GM12878 (cell line): Measurements from ENCODE around the gene EFCAB11. TPM values are rescaled to one million over a fixed set of nuclear protein-coding genes. Genes with fewer than 3 reads are reported as not detected.

Experiments used
- ATAC-seq: fragments of 200-7000 bp; cut with Tn5 transposase; 3 replicates; pipeline ENCODE4 v1.9.1; 2020; ENCODE audit warnings: mild to moderate bottlenecking, moderate library complexity
- BruUV-seq: library from RNA; stranded (reverse); fragments of 400-500 nt; replicated peaks from 2 replicates; lab custom pipeline; 2021; lab: Mats Ljungman, UMichigan
- CTCF ChIA-PET: fragments of 300-600 bp; sonication (Branson Sonifier 250); formaldehyde crosslinking; extraction: SDS; loops from one replicate; lab custom pipeline; 2021; ENCODE audit warnings: inconsistent platforms; lab: Yijun Ruan, JAX
- POLR2A ChIA-PET: fragments of 350-600 bp; formaldehyde crosslinking; extraction: SDS; loops from one replicate; lab custom pipeline; 2021; ENCODE audit warnings: inconsistent platforms; lab: Charles Lee
- RAD21 ChIA-PET: fragments of 300-600 bp; sonication (Branson Sonifier 250); formaldehyde crosslinking; loops from one replicate; lab custom pipeline; 2023; ENCODE audit warnings: antibody characterized with exemption; ENCODE audit not compliant: unreplicated experiment; lab: Charles Lee
- SMC1A ChIA-PET: fragments of 300-600 bp; sonication (Branson Sonifier 250); formaldehyde crosslinking; loops from one replicate; lab custom pipeline; 2023; ENCODE audit not compliant: unreplicated experiment, uncharacterized antibody; lab: Charles Lee
- DNase-seq: peaks from one replicate; pipeline ENCODE4 v3.0.0-alpha.2; 2011; ENCODE audit warnings: low read depth, low spot score
- FAIRE-seq: peaks from 3 replicates; lab custom pipeline; 2011; peaks lifted over from hg19 to GRCh38; lab: Jason Lieb, UNC
- H2AFZ ChIP-seq: 2 replicates; pipeline ENCODE4 v1.6.0; 2011; ENCODE audit warnings: low read depth, low read length, control low read depth; ENCODE audit not compliant: control insufficient read depth
- H3K27ac ChIP-seq: 2 replicates; pipeline ENCODE4 v1.5.1; 2011; ENCODE audit warnings: control low read depth; ENCODE audit not compliant: control insufficient read depth, insufficient read depth
- H3K27me3 ChIP-seq, 2 experiments: replicated peaks in 1 of 2; 2 replicates each; pipeline versions ENCODE4 v1.6.0 to v1.6.1; 2011; ENCODE audit warnings: low read length in 1 of 2; ENCODE audit not compliant: control insufficient read depth in 2 of 2, insufficient read depth in 2 of 2
- H3K36me3 ChIP-seq, 2 experiments: 2 replicates each; pipeline ENCODE4 v1.5.1; 2011; ENCODE audit warnings: low read length in 1 of 2; ENCODE audit not compliant: control insufficient read depth in 2 of 2, insufficient read depth in 2 of 2
- H3K4me1 ChIP-seq: 2 replicates; pipeline ENCODE4 v1.6.1; 2011; ENCODE audit warnings: mild to moderate bottlenecking, low read length, moderate library complexity, mixed read lengths; ENCODE audit not compliant: control insufficient read depth, insufficient read depth
- H3K4me2 ChIP-seq: 2 replicates; pipeline ENCODE4 v1.6.0; 2011; ENCODE audit warnings: control low read depth; ENCODE audit not compliant: control insufficient read depth, insufficient read depth
- H3K4me3 ChIP-seq: fragments of 200-600 bp; sonication (generic); 2 replicates; pipeline ENCODE4 v1.5.1; 2016
- H3K79me2 ChIP-seq: 2 replicates; pipeline ENCODE4 v1.6.0; 2011; ENCODE audit warnings: low read length; ENCODE audit not compliant: control insufficient read depth, insufficient read depth
- H3K9ac ChIP-seq: 2 replicates; pipeline ENCODE4 v1.8.0; 2011; ENCODE audit warnings: low read length, control low read depth, mixed read lengths; ENCODE audit not compliant: control insufficient read depth, insufficient read depth
- H3K9me3 ChIP-seq: replicated peaks from 3 replicates; pipeline ENCODE4 v1.5.1; 2011; ENCODE audit warnings: mild to moderate bottlenecking, low read length; ENCODE audit not compliant: control insufficient read depth, insufficient read depth
- H4K20me1 ChIP-seq: 2 replicates; pipeline ENCODE4 v1.6.0; 2011; ENCODE audit not compliant: control insufficient read depth, insufficient read depth
- ATF3 ChIP-seq: IDR thresholded peaks from 2 replicates; pipeline ENCODE4 v1.6.1; 2011; ENCODE audit warnings: low read depth, mild to moderate bottlenecking, low read length, moderate library complexity, borderline replicate concordance; ENCODE audit errors: extremely low read depth
- BHLHE40 ChIP-seq, 2 experiments: fragments of 450-650 bp in 1 of 2; IDR thresholded peaks; 2 replicates each; pipeline ENCODE4 v1.6.1; 2011 to 2017; ENCODE audit warnings: low read depth in 2 of 2, borderline replicate concordance in 1 of 2, improper control_type of control experiment in 1 of 2, low read length in 1 of 2, mild to moderate bottlenecking in 1 of 2
- CEBPZ ChIP-seq: fragments of 150-350 bp; IDR thresholded peaks from 2 replicates; pipeline ENCODE4 v1.6.1; 2016; ENCODE audit warnings: low read depth, low read length
- CREB1 ChIP-seq: IDR thresholded peaks from 2 replicates; pipeline ENCODE4 v1.6.1; 2012; ENCODE audit warnings: low read depth, mild to moderate bottlenecking, inconsistent platforms
- E2F4 ChIP-seq: IDR thresholded peaks from 2 replicates; pipeline ENCODE4 v1.6.1; 2012; ENCODE audit warnings: low read depth, low read length, improper control_type of control experiment
- ETV6 ChIP-seq, 2 experiments: fragments of 450-650 bp in 1 of 2; IDR thresholded peaks in 1 of 2; conservative IDR thresholded peaks in 1 of 2; 2 replicates each; pipeline ENCODE4 v1.6.1; 2014; ENCODE audit warnings: antibody characterized with exemption in 1 of 2, borderline replicate concordance in 1 of 2, low read depth in 1 of 2, mild to moderate bottlenecking in 1 of 2, moderate library complexity in 1 of 2
- EZH2 ChIP-seq: IDR thresholded peaks from 2 replicates; pipeline ENCODE4 v1.6.1; 2012; ENCODE audit warnings: low read depth, mild to moderate bottlenecking, control low read depth, inconsistent platforms, low read length, borderline replicate concordance; ENCODE audit not compliant: control insufficient read depth
- FOXK2 ChIP-seq: fragments of 450-650 bp; IDR thresholded peaks from 2 replicates; pipeline ENCODE4 v1.6.1; 2017; ENCODE audit warnings: mild to moderate bottlenecking, moderate library complexity
- MEF2A ChIP-seq: IDR thresholded peaks from 2 replicates; pipeline ENCODE4 v1.6.1; 2011; ENCODE audit warnings: low read depth, mild to moderate bottlenecking, low read length, moderate library complexity; ENCODE audit not compliant: insufficient read depth
- NFXL1 ChIP-seq: fragments of 450-650 bp; IDR thresholded peaks from 2 replicates; pipeline ENCODE4 v1.6.1; 2017; ENCODE audit warnings: antibody characterized with exemption, mild to moderate bottlenecking, borderline replicate concordance
- PAX5 ChIP-seq: IDR thresholded peaks from 2 replicates; pipeline ENCODE4 v1.6.1; 2011; ENCODE audit warnings: low read depth, low read length, borderline replicate concordance
- PML ChIP-seq: IDR thresholded peaks from 2 replicates; pipeline ENCODE4 v1.6.1; 2012; ENCODE audit warnings: low read length, inconsistent platforms
- RUNX3 ChIP-seq: IDR thresholded peaks from 2 replicates; pipeline ENCODE4 v1.6.1; 2012; ENCODE audit warnings: low read length, inconsistent platforms
- SPI1 ChIP-seq: IDR thresholded peaks from 2 replicates; pipeline ENCODE4 v1.6.1; 2011; ENCODE audit warnings: low read depth, mild to moderate bottlenecking, low read length, moderate library complexity, borderline replicate concordance; ENCODE audit not compliant: insufficient read depth
- YY1 ChIP-seq: IDR thresholded peaks from 2 replicates; pipeline ENCODE4 v1.6.1; 2011; ENCODE audit warnings: low read depth, mild to moderate bottlenecking, low read length
- ZBTB11 ChIP-seq: fragments of 450-650 bp; formaldehyde crosslinking; IDR thresholded peaks from 2 replicates; pipeline ENCODE4 v1.5.0; 2022; ENCODE audit warnings: mild to moderate bottlenecking, missing genetic modification characterization
- WGBS: methylation state at CpG from one replicate; pipeline ENCODE4 v1.1.6; 2016; ENCODE audit warnings: low lambda C conversion rate; ENCODE audit not compliant: insufficient replicate concordance, insufficient coverage; ENCODE audit errors: missing lambda C conversion rate; 5-methylcytosine and 5-hydroxymethylcytosine counted together
- in situ Hi-C: fragments of 300-500 bp; cut with MboI; formaldehyde crosslinking; loops from 9 replicates; pipeline ENCODE4 v1.14.3; 2018; ENCODE audit warnings: mixed read lengths
- intact Hi-C: fragments of 100-400 bp; cut with micrococcal nuclease; formaldehyde crosslinking; loops from one replicate; pipeline ENCODE4 v1.14.2; 2022; ENCODE audit not compliant: unreplicated experiment
- polyA plus RNA-seq, 11 experiments: library from polyadenylated mRNA; depleted of rRNA in 4 of 11; unstranded in 6 of 11; stranded (reverse) in 5 of 11; fragments of >200 nt; fragmentation: Nextera tagmentation in 4 of 11; fragmentation: Illumina TruSeq in 1 of 11; extraction: Ambion mirVana in 4 of 11; extraction: Trizol in 1 of 11; gene quantifications; 1 replicate in 1 of 11; 2 replicates in 10 of 11; pipeline versions ENCODE4 v1.2.1 to v1.2.3, GENCODE V29; 2011 to 2016; ENCODE audit warnings: inconsistent platforms in 2 of 11, missing spikeins in 2 of 11, low read depth in 1 of 11
- total RNA-seq, 4 experiments: library from RNA; depleted of rRNA in 3 of 4; stranded (reverse); fragments of >200 nt in 3 of 4; fragmentation: Illumina TruSeq in 1 of 4; extraction: Trizol in 1 of 4; gene quantifications; 2 replicates each; pipeline versions ENCODE4 v1.2.1 to v1.2.3, GENCODE V29; 2013 to 2021

The EFCAB11 gene
- total and polyA plus RNA-seq, 10 of the 15 experiments (the other 5 are each of a cell fraction or from before 2014, with no cell fraction given) = 8.6 to 37.4 (median 18.0) TPM

- SMC1A ChIA-PET = no interaction called here
- 96% methylated on average over 1 of the region's 1 CpG for WGBS
- Histone ChIP-seq H3K27me3 (no peaks in the 10 kb centered on the region), H2AFZ (no peak overlapping the region), H3K4me1 (no peaks in the 10 kb centered on the region), H3K79me2 (no peaks in the 10 kb centered on the region), H3K9ac (no peak overlapping the region), H4K20me1 (no peaks in the 10 kb centered on the region), H3K4me2 (no peak overlapping the region), H3K27ac (no peak overlapping the region), H3K4me3 (no peak overlapping the region), H3K9me3 (no peaks in the 10 kb centered on the region; the same call in 2 of the 3 replicates), H3K36me3 (no peaks in the 10 kb centered on the region)
- DNase-seq (no peak), ATAC-seq (no peak), FAIRE-seq (no peak)
- intact Hi-C loops = no loop called here
- RAD21 ChIA-PET = no interaction called here
- in situ Hi-C loops = no loop called here
- POLR2A ChIA-PET = interaction anchor here (0.6 kb wide), 1 partner anchor 1246 kb away, joined by 6 read pairs; no protein-coding TSS in a partner anchor
- CTCF ChIA-PET = interaction anchor here (1.6 kb wide), 1 partner anchor 8 kb away, joined by 4 read pairs; no protein-coding TSS in a partner anchor
- BruUV-seq = no TSS peak
- TF ChIP-seq BHLHE40 (IDR thresholded peaks at IDR 0.05; ENCODE audit: borderline replicate concordance in 1 of 2, low read depth in 2 of 2, low read length in 1 of 2) (no peak), ZBTB11 (CRISPR knock-in tag) (no peak), ATF3 (no peak), PAX5 (no peak), E2F4 (no peak), EZH2 (no peak), ETV6 (conservative IDR thresholded peaks at IDR 0.05 in 1 of 2, IDR thresholded peaks at IDR 0.05 in 1 of 2; ENCODE audit: borderline replicate concordance in 1 of 2, low read depth in 1 of 2) (no peak), PML (no peak), CEBPZ (no peak), CREB1 (no peak), FOXK2 (no peak), RUNX3 (no peak), YY1 (no peak), SPI1 (no peak), NFXL1 (no peak), MEF2A (no peak)
These were observed 63.5 kb downstream of the EFCAB11 start for GRCh38 chr14:89891055-89891454.
